Tibial artery (tissue), 4 donors: ENCODE results near the gene VPS45.

ENCODE experiments used
- DNase-seq, 2 donors: peaks; one replicate each; pipeline ENCODE4 v3.0.0-alpha.2; 2019
- H3K27ac ChIP-seq, 2 donors: fragments of 200-600 bp; sonication (generic) in 1 of 2; 1 replicate in 1 of 2; 2 replicates in 1 of 2; pipeline ENCODE4 v1.5.1; 2018 to 2019; ENCODE audit warnings: mild to moderate bottlenecking in 1 of 2
- H3K27me3 ChIP-seq, 2 donors: fragments of 200-600 bp; sonication (generic) in 1 of 2; one replicate each; pipeline versions ENCODE4 v1.5.1 to v1.6.0; 2016 to 2019
- H3K36me3 ChIP-seq, 3 donors: fragments of 200-600 bp; sonication (generic) in 2 of 3; one replicate each; pipeline ENCODE4 v1.5.1; 2016 to 2019; ENCODE audit warnings: mild to moderate bottlenecking in 2 of 3
- H3K4me1 ChIP-seq, 4 donors: fragments of 200-600 bp; sonication (generic) in 2 of 4; 1 replicate in 3 of 4; 2 replicates in 1 of 4; pipeline ENCODE4 v1.5.1; 2016 to 2019
- H3K4me3 ChIP-seq, 2 donors: fragments of 200-600 bp; sonication (generic) in 1 of 2; 1 replicate in 1 of 2; 2 replicates in 1 of 2; pipeline ENCODE4 v1.5.1; 2018 to 2019; ENCODE audit warnings: mild to moderate bottlenecking in 2 of 2
- H3K9me3 ChIP-seq, 3 donors: fragments of 200-600 bp; sonication (generic) in 1 of 3; one replicate each; pipeline ENCODE4 v1.5.1; 2016 to 2019
- CTCF ChIP-seq, 2 experiments: fragments of 200-600 bp in 1 of 2; fragments of 450-650 bp in 1 of 2; IDR thresholded peaks; one replicate each; pipeline ENCODE4 v1.5.1; 2017 to 2019; ENCODE audit warnings: antibody characterized with exemption in 2 of 2, mild to moderate bottlenecking in 1 of 2, moderate library complexity in 1 of 2
- intact Hi-C: fragments of 100-400 bp; cut with DNase I; formaldehyde crosslinking; loops from one replicate; pipeline ENCODE4 v1.15.0; 2023; ENCODE audit warnings: low total_unique reads

The VPS45 gene

GRCh38 chr1:150067184-150068108 is at the start of gene VPS45:
Gene VPS45 (plus strand): TSS chr1:150067776. CDS start chr1:150067858, 82 bp downstream.
- intact Hi-C loops = loop anchor here (2.0 kb wide), 1 partner anchor 95 kb away; no protein-coding TSS in a partner anchor
- DNase-seq = peak; percentile 91 to 95
- peak in 1 of 2 experiments; percentile 45 for TF ChIP-seq CTCF (IDR thresholded peaks at IDR 0.05)

GRCh38 chr1:150018165-150018564 is 49.4 kb upstream of the VPS45 start:
- no peak for TF ChIP-seq CTCF (IDR thresholded peaks at IDR 0.05)
- Histone ChIP-seq H3K4me3 (no peak overlapping the region), H3K4me1 (peaks cover 0 to 29% (median 10%) of the 10 kb centered on the region in 4 donors), H3K9me3 (no peaks in the 10 kb centered on the region), H3K27me3 (no peaks in the 10 kb centered on the region), H3K27ac (no peak overlapping the region), H3K36me3 (no peaks in the 10 kb centered on the region)
- DNase-seq = no peak
- intact Hi-C loops = no loop called here

More at GRCh38 chr1:150067184-150068108, at the start of gene VPS45:
- peak within 1 kb of the TSS; percentile 87 to 90 for H3K27ac ChIP-seq
- peaks cover 3 to 13% (median 5%) of the 10 kb centered on the region in 3 donors for H3K36me3 ChIP-seq
- peak within 1 kb of the TSS; percentile 61 to 65 for H3K4me3 ChIP-seq
- H3K9me3 ChIP-seq = no peaks in the 10 kb centered on the region
- no peaks in the 10 kb centered on the region for H3K27me3 ChIP-seq
- peaks cover 6 to 35% (median 16%) of the 10 kb centered on the region in 4 donors for H3K4me1 ChIP-seq

GRCh38 chr1:150020711-150021110 is 46.9 kb upstream of the VPS45 start:
- Histone ChIP-seq H3K9me3 (no peaks in the 10 kb centered on the region), H3K4me1 (peaks cover 0 to 25% (median 10%) of the 10 kb centered on the region in 4 donors), H3K36me3 (no peaks in the 10 kb centered on the region), H3K27me3 (no peaks in the 10 kb centered on the region), H3K27ac (peak overlapping the region; percentile 53 to 58), H3K4me3 (no peak overlapping the region)
- TF ChIP-seq CTCF (IDR thresholded peaks at IDR 0.05) = no peak
- intact Hi-C loops = no loop called here
- no peak for DNase-seq

- Histone ChIP-seq H3K27ac (peak overlapping the region; percentile 53 to 58), H3K9me3 (no peaks in the 10 kb centered on the region), H3K4me3 (no peak overlapping the region), H3K4me1 (peaks cover 0 to 21% (median 10%) of the 10 kb centered on the region in 4 donors), H3K27me3 (no peaks in the 10 kb centered on the region), H3K36me3 (no peaks in the 10 kb centered on the region)
- no peak for TF ChIP-seq CTCF (IDR thresholded peaks at IDR 0.05)
- intact Hi-C loops = no loop called here
- DNase-seq = no peak
Observed at GRCh38 chr1:150021191-150021694, 46.3 kb upstream of the VPS45 start.

- Histone ChIP-seq H3K27ac (no peak overlapping the region), H3K27me3 (no peaks in the 10 kb centered on the region), H3K36me3 (no peaks in the 10 kb centered on the region), H3K4me1 (peaks cover 0 to 21% (median 10%) of the 10 kb centered on the region in 4 donors), H3K4me3 (no peak overlapping the region), H3K9me3 (no peaks in the 10 kb centered on the region)
- TF ChIP-seq CTCF (IDR thresholded peaks at IDR 0.05) = no peak
- DNase-seq = no peak
- intact Hi-C loops = no loop called here
Observed at GRCh38 chr1:150022357-150022756, 45.2 kb upstream of the VPS45 start.
